ENCODE data around the gene LEF1.

LEF1 gene

DNA sequence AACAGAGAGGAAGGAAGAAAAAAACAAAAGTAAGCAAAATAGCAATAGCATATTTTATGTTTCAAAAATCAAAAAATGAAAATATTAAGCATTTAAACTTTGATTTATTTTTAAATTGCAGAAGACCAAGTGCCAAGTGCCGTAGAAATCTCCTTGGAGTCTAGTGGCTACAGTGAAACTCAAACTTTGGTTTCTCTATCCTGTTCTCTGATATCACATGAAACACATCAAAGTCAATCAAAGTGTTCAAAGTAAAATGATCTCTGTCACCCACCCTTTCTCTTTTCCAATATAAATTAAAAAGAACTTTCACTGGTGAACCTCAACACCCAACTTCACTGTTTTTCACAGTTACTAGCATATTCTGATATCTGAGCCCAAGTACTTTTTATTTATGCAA is 98.0 kb downstream of the LEF1 start:
- H3K27ac ChIP-seq: no peak overlapping the region
- TF ChIP-seq CTCF (IDR thresholded peaks at IDR 0.05) (no peak), ZFX (IDR thresholded peaks at IDR 0.05; ENCODE audit: borderline replicate concordance) (no peak)

- H3K27ac ChIP-seq: no peak overlapping the region
- TF ChIP-seq CTCF (IDR thresholded peaks at IDR 0.05) (no peak), ZFX (IDR thresholded peaks at IDR 0.05; ENCODE audit: borderline replicate concordance) (no peak)
Observed at GRCh38 chr4:108068442-108068841, 100.3 kb downstream of the LEF1 start.

DNA sequence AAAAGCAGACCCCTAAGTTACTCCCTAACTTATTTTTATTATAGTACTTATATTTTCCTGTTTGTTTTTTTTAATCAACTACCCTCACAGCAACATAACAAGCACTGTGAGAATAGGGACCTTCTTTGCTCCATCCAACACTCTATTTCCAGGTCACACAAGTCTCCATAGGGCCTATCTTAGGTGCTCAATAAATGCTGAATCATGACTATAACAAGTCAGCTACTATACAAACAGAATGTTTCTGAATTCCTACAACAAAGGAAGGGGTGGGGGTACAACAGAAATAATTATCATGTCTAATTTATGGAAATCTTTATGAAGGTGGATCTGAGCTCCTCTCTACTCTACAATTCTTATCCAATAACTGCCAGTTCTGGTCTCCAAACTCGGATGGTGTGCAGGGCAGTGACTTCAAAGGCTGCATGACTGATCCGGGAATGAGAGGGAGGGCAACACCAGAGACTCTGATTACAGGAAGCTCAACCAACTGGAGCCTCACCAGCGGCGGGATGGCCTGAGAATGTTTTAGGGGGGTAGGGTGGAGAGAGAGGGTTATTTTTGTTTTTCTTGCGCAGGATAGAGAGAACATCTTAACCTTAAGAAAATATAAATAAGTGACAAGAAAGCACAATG is 107.9 kb downstream of the LEF1 start:
- TF ChIP-seq CTCF (IDR thresholded peaks at IDR 0.05) (no peak), ZFX (IDR thresholded peaks at IDR 0.05; ENCODE audit: borderline replicate concordance) (no peak)
- H3K27ac ChIP-seq: no peak overlapping the region; the same call in 1 of the 2 replicates

GRCh38 chr4:108060164-108060563 is 108.6 kb downstream of the LEF1 start:
- TF ChIP-seq ZFX (IDR thresholded peaks at IDR 0.05; ENCODE audit: borderline replicate concordance): no peak
- TF ChIP-seq CTCF (IDR thresholded peaks at IDR 0.05): peak; percentile 51
- peak overlapping the region; percentile 63 for H3K27ac ChIP-seq

DNA sequence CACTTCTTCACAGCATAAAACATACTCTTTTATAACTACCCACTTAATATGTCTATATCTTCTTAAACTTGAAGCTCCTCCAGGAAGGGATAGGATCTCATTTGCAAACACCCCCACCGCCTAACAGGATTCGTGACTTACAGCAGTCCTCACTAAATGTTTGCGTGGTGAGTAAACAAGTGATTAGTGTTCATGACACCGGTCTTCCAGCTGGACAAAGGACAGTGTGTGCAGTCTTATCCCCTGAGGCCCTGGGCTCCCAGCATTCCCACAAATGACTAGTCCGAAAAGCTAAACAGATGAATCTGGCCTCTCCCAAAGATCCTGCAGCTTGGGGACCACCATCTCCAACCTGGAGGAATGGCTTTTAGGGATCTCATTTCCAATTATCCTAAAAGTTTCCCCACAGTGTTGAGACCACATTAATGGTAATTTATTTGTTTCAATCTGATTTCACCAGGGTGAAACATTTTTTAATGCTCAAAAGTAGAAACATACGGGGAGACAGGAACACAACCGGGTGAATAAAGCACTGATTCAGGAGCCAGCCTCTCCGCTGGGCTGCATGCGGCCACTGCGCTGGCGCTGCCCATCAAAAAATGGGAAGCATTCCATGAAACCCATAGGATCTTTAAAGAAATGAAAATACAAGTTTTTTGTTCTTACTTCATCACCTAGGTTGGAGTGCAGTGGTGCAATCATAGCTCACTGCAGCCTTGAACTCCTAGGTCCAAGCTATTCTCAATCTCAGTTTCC is 109.9 kb downstream of the LEF1 start:
- H3K27ac ChIP-seq: peak overlapping the region; percentile 63
- no peak for TF ChIP-seq CTCF (IDR thresholded peaks at IDR 0.05)
- TF ChIP-seq ZFX (IDR thresholded peaks at IDR 0.05; ENCODE audit: borderline replicate concordance): no peak

- TF ChIP-seq ZFX (IDR thresholded peaks at IDR 0.05; ENCODE audit: borderline replicate concordance): no peak
- no peak overlapping the region for H3K27ac ChIP-seq
Observed at GRCh38 chr4:108056418-108056817, 112.3 kb downstream of the LEF1 start.

DNA sequence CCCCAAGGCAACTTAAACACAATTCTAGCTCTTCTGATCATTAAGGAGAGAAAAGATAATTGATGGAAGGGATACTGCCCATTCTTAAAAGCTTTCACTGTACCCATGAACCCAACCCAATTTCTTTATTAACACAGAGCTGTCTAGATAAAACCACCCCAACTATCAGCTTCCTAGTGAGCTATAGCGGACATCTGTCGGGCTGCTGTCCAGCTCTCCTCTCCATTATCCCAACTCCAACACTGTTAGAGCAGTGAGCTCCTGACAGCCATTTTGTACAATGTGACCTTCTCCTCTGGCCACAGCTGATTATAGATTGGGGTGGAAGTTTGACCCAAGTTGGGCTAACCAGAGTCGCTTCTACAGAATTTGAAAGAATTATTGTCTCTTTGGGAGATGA is 112.9 kb downstream of the LEF1 start:
- H3K27ac ChIP-seq: no peak overlapping the region
- no peak for TF ChIP-seq ZFX (IDR thresholded peaks at IDR 0.05; ENCODE audit: borderline replicate concordance)
- TF ChIP-seq CTCF (IDR thresholded peaks at IDR 0.05): no peak

All from 22Rv1 (cell line).